A549 (cell line): ENCODE results near the gene SRCIN1.
A peak's percentile ranks its signal among the peaks of the same experiment; 100 is the strongest.

Experiments used
- CEBPB ChIP-seq, 2 experiments: fragments of >200 bp in 1 of 2; sonication (Bioruptor Twin) in 1 of 2; formaldehyde crosslinking in 1 of 2; IDR thresholded peaks; 2 replicates each; pipeline ENCODE4 v1.6.1; 2012 to 2016
- CTCF ChIP-seq: fragments of >200 bp; sonication (Bioruptor Twin); formaldehyde crosslinking; IDR thresholded peaks from 3 replicates; pipeline ENCODE4 v1.5.1; 2016
- ESRRA ChIP-seq: fragments of 150-350 bp; IDR thresholded peaks from 2 replicates; pipeline ENCODE4 v1.6.1; 2014; ENCODE audit warnings: mild to moderate bottlenecking, low read length, borderline replicate concordance
- HDAC2 ChIP-seq: fragments of 200-600 bp; sonication (generic); IDR thresholded peaks from 2 replicates; pipeline ENCODE4 v1.6.1; 2016
- HOXB5 ChIP-seq: fragments of 250-450 bp; sonication (Bioruptor Pico); IDR thresholded peaks from 2 replicates; pipeline ENCODE4 v1.5.0; 2020; ENCODE audit warnings: mild to moderate bottlenecking, moderate library complexity
- RAD21 ChIP-seq, 2 experiments: fragments of >200 bp in 1 of 2; sonication (Bioruptor Twin) in 1 of 2; formaldehyde crosslinking in 1 of 2; IDR thresholded peaks in 1 of 2; conservative IDR thresholded peaks in 1 of 2; 2 replicates in 1 of 2; 3 replicates in 1 of 2; pipeline ENCODE4 v1.6.1; 2012 to 2018; ENCODE audit warnings: inconsistent platforms in 1 of 2
- RCOR1 ChIP-seq: fragments of 150-350 bp; IDR thresholded peaks from 2 replicates; pipeline ENCODE4 v1.6.1; 2014; ENCODE audit warnings: antibody characterized with exemption, low read length, low read depth
- REST ChIP-seq: fragments of 200-600 bp; sonication (generic); IDR thresholded peaks from 2 replicates; pipeline ENCODE4 v1.6.1; 2016; ENCODE audit warnings: antibody characterized with exemption, mild to moderate bottlenecking, moderate library complexity
- SMC3 ChIP-seq: fragments of >200 bp; sonication (Bioruptor Twin); formaldehyde crosslinking; IDR thresholded peaks from 3 replicates; pipeline ENCODE4 v1.6.1; 2018; ENCODE audit warnings: inconsistent platforms
- ZFP36 ChIP-seq: fragments of 450-650 bp; IDR thresholded peaks from 2 replicates; pipeline ENCODE4 v1.6.1; 2014; ENCODE audit warnings: borderline replicate concordance; ENCODE audit not compliant: partially characterized antibody

GRCh38 chr17:38557836-38558727, 47.7 kb downstream of the SRCIN1 start:
- TF ChIP-seq ZFP36 (no peak), SMC3 (peak; percentile 97), CTCF (peak; percentile 95), RAD21 (conservative IDR thresholded peaks at IDR 0.05 in 1 of 2, IDR thresholded peaks at IDR 0.05 in 1 of 2) (peak; percentile 84 to 89), ESRRA (no peak), HDAC2 (no peak), HOXB5 (no peak), CEBPB (IDR thresholded peaks at IDR 0.05) (peak; percentile 31 to 39; a peak in 2 of 4 replicates), REST (no peak), RCOR1 (no peak)
